Nephron (organoid): ENCODE results near the gene FAM217A.
A peak's percentile ranks its signal among the peaks of the same experiment; 100 is the strongest.

ENCODE experiments used
- H3K27ac Mint-ChIP-seq, 3 experiments: 2 replicates each; pipeline ENCODE4 v1.8.0; 2020; ENCODE audit warnings: mixed read lengths in 3 of 3, mild to moderate bottlenecking in 2 of 3, moderate library complexity in 1 of 3
- H3K27me3 Mint-ChIP-seq: 2 replicates; pipeline ENCODE4 v1.8.0; 2021; ENCODE audit warnings: low read depth, mild to moderate bottlenecking, moderate library complexity, mixed read lengths
- H3K36me3 Mint-ChIP-seq: 2 replicates; pipeline ENCODE4 v1.8.0; 2020; ENCODE audit warnings: low read depth, mixed read lengths
- H3K4me1 Mint-ChIP-seq: 2 replicates; pipeline ENCODE4 v1.8.0; 2020; ENCODE audit warnings: mixed read lengths
- H3K4me3 Mint-ChIP-seq, 3 experiments: 2 replicates each; pipeline ENCODE4 v1.8.0; 2020; ENCODE audit warnings: mild to moderate bottlenecking in 3 of 3, mixed read lengths in 3 of 3, moderate library complexity in 2 of 3
- H3K9me3 Mint-ChIP-seq: 2 replicates; pipeline ENCODE4 v1.8.0; 2020; ENCODE audit warnings: mixed read lengths
- TF ChIP-seq, protein P1 (sequence below), 3 experiments: fragments of 200-600 bp; sonication (generic); IDR thresholded peaks; one replicate each; pipeline ENCODE4 v1.5.0; 2021; ENCODE audit warnings: antibody characterized with exemption in 3 of 3; ENCODE audit not compliant: unreplicated experiment in 3 of 3

The FAM217A gene

GRCh38 chr6:4108561-4109093 is 29.7 kb upstream of the FAM217A start:
- no peak overlapping the region for H3K4me3 Mint-ChIP-seq
- peaks cover 20% of the 10 kb centered on the region for H3K4me1 Mint-ChIP-seq
- H3K27me3 Mint-ChIP-seq: no peaks in the 10 kb centered on the region
- H3K36me3 Mint-ChIP-seq: peaks cover 1% of the 10 kb centered on the region
- peak overlapping the region in 1 of 3 experiments; percentile 50 for H3K27ac Mint-ChIP-seq
- TF ChIP-seq, protein P1, sequence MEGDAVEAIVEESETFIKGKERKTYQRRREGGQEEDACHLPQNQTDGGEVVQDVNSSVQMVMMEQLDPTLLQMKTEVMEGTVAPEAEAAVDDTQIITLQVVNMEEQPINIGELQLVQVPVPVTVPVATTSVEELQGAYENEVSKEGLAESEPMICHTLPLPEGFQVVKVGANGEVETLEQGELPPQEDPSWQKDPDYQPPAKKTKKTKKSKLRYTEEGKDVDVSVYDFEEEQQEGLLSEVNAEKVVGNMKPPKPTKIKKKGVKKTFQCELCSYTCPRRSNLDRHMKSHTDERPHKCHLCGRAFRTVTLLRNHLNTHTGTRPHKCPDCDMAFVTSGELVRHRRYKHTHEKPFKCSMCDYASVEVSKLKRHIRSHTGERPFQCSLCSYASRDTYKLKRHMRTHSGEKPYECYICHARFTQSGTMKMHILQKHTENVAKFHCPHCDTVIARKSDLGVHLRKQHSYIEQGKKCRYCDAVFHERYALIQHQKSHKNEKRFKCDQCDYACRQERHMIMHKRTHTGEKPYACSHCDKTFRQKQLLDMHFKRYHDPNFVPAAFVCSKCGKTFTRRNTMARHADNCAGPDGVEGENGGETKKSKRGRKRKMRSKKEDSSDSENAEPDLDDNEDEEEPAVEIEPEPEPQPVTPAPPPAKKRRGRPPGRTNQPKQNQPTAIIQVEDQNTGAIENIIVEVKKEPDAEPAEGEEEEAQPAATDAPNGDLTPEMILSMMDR (IDR thresholded peaks at IDR 0.05; ENCODE audit: unreplicated experiment in 3 of 3): no peak
- peaks cover 14% of the 10 kb centered on the region for H3K9me3 Mint-ChIP-seq

DNA sequence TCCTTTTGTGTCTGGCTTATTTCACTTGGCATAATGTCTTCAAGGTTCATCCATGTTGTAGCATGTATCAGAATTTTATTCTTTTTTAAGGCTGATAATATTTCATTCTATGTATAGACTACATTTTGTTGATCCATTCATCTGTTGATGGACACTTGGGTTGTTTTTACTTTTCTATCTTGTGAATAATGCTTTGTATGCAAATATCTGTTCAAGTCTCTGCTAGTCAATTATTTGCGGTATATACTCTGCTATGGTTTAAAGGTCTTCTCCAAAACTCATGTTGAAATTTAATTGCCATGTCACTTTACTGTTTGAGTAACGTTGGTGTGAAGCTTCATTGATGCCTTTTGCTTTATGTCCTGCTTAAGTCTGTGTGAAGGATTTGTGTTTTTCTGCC is 28.9 kb upstream of the FAM217A start:
- TF ChIP-seq, protein P1 (IDR thresholded peaks at IDR 0.05; ENCODE audit: unreplicated experiment in 3 of 3): no peak
- no peaks in the 10 kb centered on the region for H3K36me3 Mint-ChIP-seq
- peaks cover 10% of the 10 kb centered on the region for H3K9me3 Mint-ChIP-seq
- H3K27me3 Mint-ChIP-seq: no peaks in the 10 kb centered on the region
- no peak overlapping the region for H3K4me3 Mint-ChIP-seq
- no peak overlapping the region for H3K27ac Mint-ChIP-seq
- peaks cover 20% of the 10 kb centered on the region for H3K4me1 Mint-ChIP-seq

DNA sequence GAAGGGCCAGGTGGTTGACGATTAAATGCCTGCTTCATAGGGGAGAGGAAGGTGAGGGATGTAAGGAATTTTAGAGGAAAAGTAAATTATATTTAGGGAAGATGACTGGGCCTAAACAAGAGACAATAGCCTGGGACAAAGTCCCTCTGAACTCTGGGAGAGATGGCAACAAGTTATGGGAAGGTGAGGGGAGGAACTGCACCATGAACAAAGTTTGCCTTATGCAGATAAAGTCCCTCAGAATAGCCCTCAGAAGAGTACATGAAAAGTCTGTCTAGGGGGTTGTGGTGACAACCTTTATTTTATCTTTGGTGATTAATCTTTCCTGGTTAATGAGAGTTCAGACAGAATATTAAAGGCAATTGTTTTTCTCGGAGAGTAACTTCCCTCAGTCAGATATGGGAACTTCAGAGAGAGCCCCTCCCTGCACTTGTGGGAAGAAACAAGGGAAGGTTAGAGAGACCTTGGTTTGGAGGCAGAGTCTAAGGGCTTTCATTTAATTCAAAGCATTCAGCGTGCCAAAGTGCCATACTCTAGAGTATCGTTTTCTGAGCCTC is 27.1 kb upstream of the FAM217A start:
- Mint-ChIP-seq H3K9me3 (no peaks in the 10 kb centered on the region), H3K27me3 (no peaks in the 10 kb centered on the region), H3K4me1 (peaks cover 20% of the 10 kb centered on the region), H3K27ac (peak overlapping the region in 1 of 3 experiments; percentile 29), H3K4me3 (no peak overlapping the region), H3K36me3 (no peaks in the 10 kb centered on the region)
- TF ChIP-seq, protein P1 (IDR thresholded peaks at IDR 0.05; ENCODE audit: unreplicated experiment in 3 of 3): no peak

GRCh38 chr6:4103929-4104328 is 25.0 kb upstream of the FAM217A start:
- H3K9me3 Mint-ChIP-seq: no peaks in the 10 kb centered on the region
- no peaks in the 10 kb centered on the region for H3K36me3 Mint-ChIP-seq
- TF ChIP-seq, protein P1 (IDR thresholded peaks at IDR 0.05; ENCODE audit: unreplicated experiment in 3 of 3): no peak
- no peak overlapping the region for H3K27ac Mint-ChIP-seq
- H3K27me3 Mint-ChIP-seq: no peaks in the 10 kb centered on the region
- no peak overlapping the region for H3K4me3 Mint-ChIP-seq
- H3K4me1 Mint-ChIP-seq: peaks cover 11% of the 10 kb centered on the region

- no peak overlapping the region for H3K4me3 Mint-ChIP-seq
- no peaks in the 10 kb centered on the region for H3K27me3 Mint-ChIP-seq
- no peak overlapping the region for H3K27ac Mint-ChIP-seq
- H3K36me3 Mint-ChIP-seq: no peaks in the 10 kb centered on the region
- TF ChIP-seq, protein P1 (IDR thresholded peaks at IDR 0.05; ENCODE audit: unreplicated experiment in 3 of 3): no peak
- no peaks in the 10 kb centered on the region for H3K4me1 Mint-ChIP-seq
- no peaks in the 10 kb centered on the region for H3K9me3 Mint-ChIP-seq
Observed at GRCh38 chr6:4102687-4103244, 23.8 kb upstream of the FAM217A start.

GRCh38 chr6:4101298-4101697 is 22.4 kb upstream of the FAM217A start:
- no peaks in the 10 kb centered on the region for H3K27me3 Mint-ChIP-seq
- H3K4me3 Mint-ChIP-seq: no peak overlapping the region
- TF ChIP-seq, protein P1 (IDR thresholded peaks at IDR 0.05; ENCODE audit: unreplicated experiment in 3 of 3): no peak
- H3K27ac Mint-ChIP-seq: no peak overlapping the region
- no peaks in the 10 kb centered on the region for H3K36me3 Mint-ChIP-seq
- no peaks in the 10 kb centered on the region for H3K9me3 Mint-ChIP-seq
- no peaks in the 10 kb centered on the region for H3K4me1 Mint-ChIP-seq
